AG09309 (cell line): Measurements from ENCODE around the gene ECEL1.

Experiments
- DNase-seq: peaks from one replicate; pipeline ENCODE4 v3.0.0-alpha.2; 2010; ENCODE audit warnings: low read depth
- H3K4me3 ChIP-seq: 2 replicates; pipeline ENCODE4 v1.5.1; 2011; ENCODE audit warnings: mild to moderate bottlenecking, low read depth, low read length, moderate library complexity; ENCODE audit not compliant: control insufficient read depth
- CTCF ChIP-seq: IDR thresholded peaks from 2 replicates; pipeline ENCODE4 v1.5.1; 2011; ENCODE audit warnings: mild to moderate bottlenecking, low read depth, low read length, inconsistent platforms; ENCODE audit not compliant: insufficient read depth, control insufficient read depth; ENCODE audit errors: missing control alignments

The ECEL1 gene

GRCh38 chr2:232431705-232432590 lies 55.7 kb downstream of the ECEL1 start:
- no peak for DNase-seq
- TF ChIP-seq CTCF = no peak
- H3K4me3 ChIP-seq = no peak overlapping the region
